ENCODE data around the gene CBLIF. TPM values are rescaled to one million over a fixed set of nuclear protein-coding genes. Genes with fewer than 3 reads are reported as not detected.

CBLIF gene
- total RNA-seq, 1 donor from 2014 or later, result not detected

DNA sequence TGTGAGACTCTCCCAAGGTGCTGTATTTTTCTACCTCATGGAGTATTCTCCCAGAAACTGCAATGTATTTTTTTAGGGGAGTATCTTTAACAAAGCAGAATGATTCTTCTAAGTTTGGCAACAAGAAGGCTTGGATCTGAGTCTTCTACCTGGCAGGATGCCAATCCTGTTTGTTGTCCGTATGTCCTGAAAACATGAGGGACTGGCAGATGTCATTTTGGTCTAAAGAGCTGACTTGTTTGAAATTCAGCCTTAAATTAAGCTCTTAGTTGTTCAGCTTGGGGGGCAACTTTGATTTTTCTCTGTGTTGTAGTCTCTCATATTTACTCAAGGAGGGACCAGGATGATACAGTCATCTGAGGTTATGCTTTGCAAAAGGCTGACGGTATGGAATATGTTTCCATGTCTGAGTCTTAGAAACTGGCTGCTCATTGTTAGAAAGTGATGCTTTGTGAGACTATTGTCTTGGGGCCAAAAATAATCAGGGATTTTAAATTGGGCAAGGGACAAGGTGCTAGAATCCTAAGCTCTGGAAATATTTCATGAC lies 44.1 kb downstream of the CBLIF start:
- peaks cover 0 to 48% of the 10 kb centered on the region in 2 donors for H3K36me3 ChIP-seq
- intact Hi-C loops (cut with DNase I), result loop anchor here (10.0 kb wide), 1 partner anchor 126 kb away; no protein-coding TSS in a partner anchor
- no peaks in the 10 kb centered on the region for H3K27me3 ChIP-seq
- DNase-seq (ENCODE audit: extremely low spot score in 2 of 2), result no peak
- no peak overlapping the region for H3K4me3 ChIP-seq
- H3K9me3 ChIP-seq, result no peaks in the 10 kb centered on the region
- H3K4me1 ChIP-seq, result no peaks in the 10 kb centered on the region
- TF ChIP-seq, protein P1, sequence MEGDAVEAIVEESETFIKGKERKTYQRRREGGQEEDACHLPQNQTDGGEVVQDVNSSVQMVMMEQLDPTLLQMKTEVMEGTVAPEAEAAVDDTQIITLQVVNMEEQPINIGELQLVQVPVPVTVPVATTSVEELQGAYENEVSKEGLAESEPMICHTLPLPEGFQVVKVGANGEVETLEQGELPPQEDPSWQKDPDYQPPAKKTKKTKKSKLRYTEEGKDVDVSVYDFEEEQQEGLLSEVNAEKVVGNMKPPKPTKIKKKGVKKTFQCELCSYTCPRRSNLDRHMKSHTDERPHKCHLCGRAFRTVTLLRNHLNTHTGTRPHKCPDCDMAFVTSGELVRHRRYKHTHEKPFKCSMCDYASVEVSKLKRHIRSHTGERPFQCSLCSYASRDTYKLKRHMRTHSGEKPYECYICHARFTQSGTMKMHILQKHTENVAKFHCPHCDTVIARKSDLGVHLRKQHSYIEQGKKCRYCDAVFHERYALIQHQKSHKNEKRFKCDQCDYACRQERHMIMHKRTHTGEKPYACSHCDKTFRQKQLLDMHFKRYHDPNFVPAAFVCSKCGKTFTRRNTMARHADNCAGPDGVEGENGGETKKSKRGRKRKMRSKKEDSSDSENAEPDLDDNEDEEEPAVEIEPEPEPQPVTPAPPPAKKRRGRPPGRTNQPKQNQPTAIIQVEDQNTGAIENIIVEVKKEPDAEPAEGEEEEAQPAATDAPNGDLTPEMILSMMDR (IDR thresholded peaks at IDR 0.05), result no peak
- TF ChIP-seq POLR2AphosphoS5 (IDR thresholded peaks at IDR 0.05; ENCODE audit: insufficient read depth in 1 of 2, low read depth in 1 of 2) (no peak), POLR2A (IDR thresholded peaks at IDR 0.05) (no peak)
- no peak overlapping the region for H3K27ac ChIP-seq

DNA sequence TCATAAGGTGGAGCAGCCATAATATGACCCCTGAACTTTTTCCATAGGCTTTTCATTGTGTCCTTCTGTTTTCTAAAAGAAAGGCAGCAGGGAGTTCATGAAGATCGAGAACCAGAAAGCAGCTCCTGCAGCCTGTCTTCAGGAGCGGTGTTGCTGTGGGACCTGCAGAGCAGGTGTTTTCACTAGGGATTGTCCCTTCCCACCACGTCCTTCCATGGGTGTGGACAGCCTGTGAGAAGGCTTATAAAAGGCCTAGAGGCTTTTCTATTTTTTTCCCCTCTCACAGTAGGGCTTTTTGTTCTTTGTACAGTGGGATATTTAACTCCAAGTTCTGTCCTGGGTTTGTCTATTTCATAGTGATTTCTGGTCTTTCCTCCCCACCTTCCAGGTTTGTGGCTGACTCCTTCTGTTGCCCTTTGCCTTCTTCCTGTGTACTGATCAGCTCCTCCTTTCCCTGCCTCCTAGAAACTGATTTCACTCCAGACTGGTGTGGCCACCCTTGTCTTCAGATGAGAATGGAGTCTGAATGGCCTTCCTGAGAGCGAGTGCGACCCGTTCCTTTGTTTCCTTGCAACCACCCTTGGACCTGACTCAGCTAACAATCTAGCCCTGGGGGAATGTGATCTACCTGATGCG lies 44.8 kb downstream of the CBLIF start:
- Histone ChIP-seq H3K4me1 (no peaks in the 10 kb centered on the region), H3K9me3 (no peaks in the 10 kb centered on the region), H3K27ac (no peak overlapping the region), H3K27me3 (no peaks in the 10 kb centered on the region), H3K4me3 (no peak overlapping the region), H3K36me3 (peaks cover 0 to 48% of the 10 kb centered on the region in 2 donors)
- DNase-seq (ENCODE audit: extremely low spot score in 2 of 2), result no peak
- TF ChIP-seq, protein P1 (IDR thresholded peaks at IDR 0.05), result no peak
- TF ChIP-seq POLR2AphosphoS5 (IDR thresholded peaks at IDR 0.05; ENCODE audit: insufficient read depth in 1 of 2, low read depth in 1 of 2) (no peak), POLR2A (IDR thresholded peaks at IDR 0.05) (no peak)
- intact Hi-C loops (cut with DNase I), result loop anchor here (10.0 kb wide), 1 partner anchor 126 kb away; no protein-coding TSS in a partner anchor

DNA sequence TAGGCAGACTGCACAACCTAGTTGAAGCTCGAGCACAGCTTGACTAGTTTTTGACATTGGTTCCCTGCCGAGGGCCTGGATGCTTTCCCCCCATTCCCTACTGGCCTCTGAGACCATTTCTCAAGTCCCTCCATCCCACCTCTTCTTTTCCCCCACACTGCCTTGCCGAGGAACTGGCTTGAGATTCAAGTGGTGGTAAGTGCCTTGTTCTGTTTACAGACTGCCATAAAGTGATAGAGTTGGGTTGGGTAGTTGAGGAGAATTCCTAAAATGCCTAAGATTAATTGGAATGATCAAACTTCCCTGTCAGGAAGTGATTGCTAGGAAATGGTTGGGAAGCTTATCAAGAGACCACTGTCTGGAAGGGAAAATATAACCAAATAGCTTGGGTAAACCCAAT lies 50.9 kb downstream of the CBLIF start:
- no peaks in the 10 kb centered on the region for H3K9me3 ChIP-seq
- no peak for DNase-seq (ENCODE audit: extremely low spot score in 2 of 2)
- H3K27ac ChIP-seq, result no peak overlapping the region
- TF ChIP-seq, protein P1 (IDR thresholded peaks at IDR 0.05), result no peak
- no peak for TF ChIP-seq POLR2A (IDR thresholded peaks at IDR 0.05)
- no peaks in the 10 kb centered on the region for H3K4me1 ChIP-seq
- no peaks in the 10 kb centered on the region for H3K27me3 ChIP-seq
- intact Hi-C loops (cut with DNase I), result no loop called here
- peaks cover 0 to 80% of the 10 kb centered on the region in 2 donors for H3K36me3 ChIP-seq
- H3K4me3 ChIP-seq, result no peak overlapping the region

DNA sequence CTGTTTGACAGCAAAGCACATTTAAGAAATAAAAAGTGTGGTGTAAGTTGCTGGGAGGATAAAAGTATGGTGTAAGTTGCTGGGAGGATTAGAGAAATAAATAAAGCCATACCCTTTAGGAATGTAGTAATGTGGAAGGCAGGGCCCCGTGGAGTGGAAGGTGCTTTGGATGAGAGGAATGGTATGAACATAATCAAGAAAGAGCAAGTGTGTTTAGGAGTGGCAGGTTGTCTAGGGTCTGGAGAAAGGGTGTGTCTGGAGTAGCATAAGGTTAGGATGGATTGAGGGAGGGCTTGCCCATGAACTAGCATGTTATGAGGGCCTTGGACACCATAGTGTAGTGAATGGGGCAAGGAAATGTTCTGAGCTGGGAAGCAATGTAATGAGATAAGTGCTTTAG lies 52.8 kb downstream of the CBLIF start:
- no peak for DNase-seq (ENCODE audit: extremely low spot score in 2 of 2)
- H3K27me3 ChIP-seq, result no peaks in the 10 kb centered on the region
- intact Hi-C loops (cut with DNase I), result no loop called here
- H3K27ac ChIP-seq, result no peak overlapping the region
- H3K36me3 ChIP-seq, result peaks cover 0 to 73% of the 10 kb centered on the region in 2 donors
- no peaks in the 10 kb centered on the region for H3K9me3 ChIP-seq
- H3K4me1 ChIP-seq, result peaks cover 2% of the 10 kb centered on the region
- TF ChIP-seq POLR2AphosphoS5 (IDR thresholded peaks at IDR 0.05; ENCODE audit: insufficient read depth in 1 of 2, low read depth in 1 of 2) (no peak), POLR2A (IDR thresholded peaks at IDR 0.05) (no peak)
- TF ChIP-seq, protein P1 (IDR thresholded peaks at IDR 0.05), result no peak
- no peak overlapping the region for H3K4me3 ChIP-seq

DNA sequence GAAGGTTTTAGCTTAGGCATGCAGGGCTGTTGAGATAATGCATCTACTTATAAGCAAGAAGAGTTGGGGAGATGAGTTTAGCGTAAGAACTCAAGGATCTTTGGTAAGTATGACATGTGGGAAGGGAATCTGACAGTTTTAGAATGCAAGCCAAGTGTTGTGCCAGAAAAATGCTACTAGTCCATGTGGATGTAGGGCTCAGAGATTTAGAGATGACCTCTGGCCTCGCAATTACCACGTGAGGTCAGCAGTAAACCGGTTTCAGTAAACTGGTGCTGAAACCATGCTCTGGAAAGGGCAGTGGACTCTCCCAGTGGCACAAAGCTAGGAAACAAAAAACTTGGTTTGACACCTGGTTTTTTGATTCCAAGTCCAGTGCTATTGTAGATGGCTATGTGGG lies 53.7 kb downstream of the CBLIF start:
- no peak for DNase-seq (ENCODE audit: extremely low spot score in 2 of 2)
- no peaks in the 10 kb centered on the region for H3K27me3 ChIP-seq
- H3K4me1 ChIP-seq, result peaks cover 10% of the 10 kb centered on the region
- intact Hi-C loops (cut with DNase I), result no loop called here
- TF ChIP-seq POLR2A (IDR thresholded peaks at IDR 0.05), result no peak
- no peak overlapping the region for H3K27ac ChIP-seq
- no peaks in the 10 kb centered on the region for H3K9me3 ChIP-seq
- H3K36me3 ChIP-seq, result peaks cover 0 to 64% of the 10 kb centered on the region in 2 donors
- no peak overlapping the region for H3K4me3 ChIP-seq
